ENCODE data around the gene ZNF628.

GRCh38 chr19:55481148-55481793 is 4.9 kb downstream of the ZNF628 start:
- TF ChIP-seq HDAC6 (IDR thresholded peaks at IDR 0.05; ENCODE audit: low read depth, low read length) (no peak), CTCF (IDR thresholded peaks at IDR 0.05; ENCODE audit: control extremely low read depth in 1 of 3, insufficient read depth in 1 of 3, low read depth in 1 of 3, low read length in 3 of 3) (no peak), CTBP2 (IDR thresholded peaks at IDR 0.05; ENCODE audit: borderline replicate concordance, insufficient read depth, insufficient read length, low read length) (no peak), ATF2 (IDR thresholded peaks at IDR 0.05; ENCODE audit: low read length) (no peak), PHF8 (conservative IDR thresholded peaks at IDR 0.05; ENCODE audit: low read depth, low read length) (no peak), TAF1 (IDR thresholded peaks at IDR 0.05; ENCODE audit: low read depth, low read length) (no peak), POLR2AphosphoS5 (IDR thresholded peaks at IDR 0.05; ENCODE audit: low read depth, low read length) (no peak), RAD21 (IDR thresholded peaks at IDR 0.05 in 1 of 2, conservative IDR thresholded peaks at IDR 0.05 in 1 of 2; ENCODE audit: low read depth in 2 of 2, low read length in 2 of 2) (no peak), YY1 (IDR thresholded peaks at IDR 0.05; ENCODE audit: low read depth, low read length) (no peak)
